Esophagus squamous epithelium (tissue), 5 donors: ENCODE results near the gene RET. TPM values are rescaled to one million over a fixed set of nuclear protein-coding genes. Genes with fewer than 3 reads are reported as not detected.

Experiments
- DNase-seq: peaks from one replicate; lab custom pipeline; 2025; lab: John Stamatoyannopoulos, UW
- H3K27ac ChIP-seq, 4 donors: fragments of 200-600 bp; sonication (generic); one replicate each; pipeline ENCODE4 v1.5.1; 2016 to 2019; ENCODE audit warnings: mild to moderate bottlenecking in 1 of 4
- H3K27me3 ChIP-seq, 4 donors: fragments of 200-600 bp; sonication (generic); 1 replicate in 3 of 4; 2 replicates in 1 of 4; pipeline versions ENCODE4 v1.5.1 to v1.6.0; 2017 to 2021; ENCODE audit warnings: antibody characterized with exemption in 1 of 4
- H3K36me3 ChIP-seq, 3 donors: fragments of 200-600 bp; sonication (generic); one replicate each; pipeline ENCODE4 v1.5.1; 2016 to 2019
- H3K4me1 ChIP-seq, 3 donors: fragments of 200-600 bp; sonication (generic); one replicate each; pipeline ENCODE4 v1.5.1; 2017 to 2019
- H3K4me3 ChIP-seq, 4 donors: fragments of 200-600 bp; sonication (generic); 1 replicate in 3 of 4; 2 replicates in 1 of 4; pipeline ENCODE4 v1.5.1; 2016 to 2019; ENCODE audit warnings: mild to moderate bottlenecking in 2 of 4, moderate library complexity in 1 of 4
- H3K9me3 ChIP-seq, 3 donors: fragments of 200-600 bp; sonication (generic); one replicate each; pipeline ENCODE4 v1.5.1; 2016 to 2019
- POLR2A ChIP-seq, 4 donors: fragments of 450-650 bp; IDR thresholded peaks; one replicate each; pipeline ENCODE4 v1.6.1; 2017; ENCODE audit warnings: antibody characterized with exemption in 4 of 4, mild to moderate bottlenecking in 4 of 4, moderate library complexity in 3 of 4
- WGBS, 2 donors: methylation state at CpG; one replicate each; pipeline ENCODE4 v1.1.5; 2018; 5-methylcytosine and 5-hydroxymethylcytosine counted together
- intact Hi-C: fragments of 100-400 bp; cut with DNase I; formaldehyde crosslinking; loops from one replicate; pipeline ENCODE4 v1.15.0; 2022
- total RNA-seq, 4 donors: library from RNA; depleted of rRNA; stranded (reverse); fragments of >200 nt; gene quantifications; one replicate each; pipeline ENCODE4 v1.1.0, GENCODE V29; 2016
- TF ChIP-seq, protein P1 (sequence below), 6 experiments: fragments of 450-650 bp in 4 of 6; fragments of 200-600 bp in 2 of 6; sonication (generic) in 2 of 6; IDR thresholded peaks; one replicate each; pipeline ENCODE4 v1.5.1; 2016 to 2019; ENCODE audit warnings: antibody characterized with exemption in 6 of 6, mild to moderate bottlenecking in 4 of 6, moderate library complexity in 4 of 6
- donor health status: DM: yes; HTN: yes; CAD: no.

The RET gene
- total RNA-seq, 4 donors from 2014 or later = 0.04 to 0.19 (median 0.11) TPM

DNA sequence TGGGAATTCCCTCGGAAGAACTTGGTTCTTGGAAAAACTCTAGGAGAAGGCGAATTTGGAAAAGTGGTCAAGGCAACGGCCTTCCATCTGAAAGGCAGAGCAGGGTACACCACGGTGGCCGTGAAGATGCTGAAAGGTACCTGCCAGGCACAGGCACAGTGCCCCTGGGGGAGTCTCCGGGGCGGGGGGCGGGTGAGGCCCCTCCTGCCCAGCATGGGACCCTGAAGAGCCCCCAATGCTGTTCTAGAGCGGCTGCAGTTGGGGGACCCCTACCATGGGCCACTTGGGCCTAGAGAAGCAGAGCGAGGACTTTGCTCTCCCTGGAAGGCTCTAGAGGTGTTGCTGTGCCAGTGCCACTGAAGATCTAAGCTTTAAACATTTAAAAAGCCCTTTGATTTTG, 39.7 kb downstream of the RET start:
- no peaks in the 10 kb centered on the region for H3K27me3 ChIP-seq
- peaks cover 2 to 3% (median 3%) of the 10 kb centered on the region in 3 donors for H3K4me1 ChIP-seq
- TF ChIP-seq, protein P1, sequence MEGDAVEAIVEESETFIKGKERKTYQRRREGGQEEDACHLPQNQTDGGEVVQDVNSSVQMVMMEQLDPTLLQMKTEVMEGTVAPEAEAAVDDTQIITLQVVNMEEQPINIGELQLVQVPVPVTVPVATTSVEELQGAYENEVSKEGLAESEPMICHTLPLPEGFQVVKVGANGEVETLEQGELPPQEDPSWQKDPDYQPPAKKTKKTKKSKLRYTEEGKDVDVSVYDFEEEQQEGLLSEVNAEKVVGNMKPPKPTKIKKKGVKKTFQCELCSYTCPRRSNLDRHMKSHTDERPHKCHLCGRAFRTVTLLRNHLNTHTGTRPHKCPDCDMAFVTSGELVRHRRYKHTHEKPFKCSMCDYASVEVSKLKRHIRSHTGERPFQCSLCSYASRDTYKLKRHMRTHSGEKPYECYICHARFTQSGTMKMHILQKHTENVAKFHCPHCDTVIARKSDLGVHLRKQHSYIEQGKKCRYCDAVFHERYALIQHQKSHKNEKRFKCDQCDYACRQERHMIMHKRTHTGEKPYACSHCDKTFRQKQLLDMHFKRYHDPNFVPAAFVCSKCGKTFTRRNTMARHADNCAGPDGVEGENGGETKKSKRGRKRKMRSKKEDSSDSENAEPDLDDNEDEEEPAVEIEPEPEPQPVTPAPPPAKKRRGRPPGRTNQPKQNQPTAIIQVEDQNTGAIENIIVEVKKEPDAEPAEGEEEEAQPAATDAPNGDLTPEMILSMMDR (IDR thresholded peaks at IDR 0.05) = no peak
- no peak for TF ChIP-seq POLR2A (IDR thresholded peaks at IDR 0.05)
- intact Hi-C loops = no loop called here
- WGBS, 2 donors = 72% methylated on average over 6 of the region's 10 CpGs; no CpG with 5 or more reads in 1 of the 2 donors
- no peak for DNase-seq
- no peak overlapping the region for H3K27ac ChIP-seq
- H3K4me3 ChIP-seq = no peak overlapping the region
- no peaks in the 10 kb centered on the region for H3K9me3 ChIP-seq
- H3K36me3 ChIP-seq = no peaks in the 10 kb centered on the region

DNA sequence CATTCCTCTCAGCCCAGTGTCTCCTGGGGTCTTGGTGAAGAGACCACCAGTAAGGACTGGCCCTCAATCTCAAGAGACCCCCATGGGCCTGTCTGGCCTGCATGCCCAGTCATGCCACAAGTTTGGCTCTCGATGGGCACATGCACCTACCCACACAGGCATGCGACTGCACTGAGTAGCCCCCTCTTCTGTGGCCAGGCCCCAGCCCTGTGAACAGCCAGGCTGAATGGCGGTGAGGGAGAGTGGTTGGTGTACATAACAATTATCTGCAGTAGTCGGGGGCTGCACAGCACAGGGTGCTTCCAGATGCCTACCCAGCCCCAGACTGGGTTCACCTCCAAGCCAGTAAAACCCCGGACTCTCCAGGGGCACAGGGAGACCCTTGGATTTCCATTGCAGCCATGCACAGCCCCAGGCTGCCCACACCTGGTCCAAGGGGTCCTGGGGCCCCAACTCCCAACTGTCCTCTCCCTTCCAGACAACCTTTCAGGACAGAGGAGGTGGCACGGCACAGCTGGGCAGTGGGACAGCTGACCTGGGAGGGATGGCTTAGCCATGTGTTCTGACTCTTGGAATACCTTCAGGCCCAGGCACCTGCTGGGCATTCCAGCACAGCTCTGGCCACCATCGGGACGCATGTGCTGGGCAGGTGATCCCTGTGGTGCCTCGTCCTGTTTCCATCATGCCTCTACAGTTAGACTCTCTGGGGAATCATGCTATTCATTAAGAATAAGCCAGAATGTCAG, 40.3 kb downstream of the RET start:
- Histone ChIP-seq H3K27me3 (no peaks in the 10 kb centered on the region), H3K27ac (no peak overlapping the region), H3K4me1 (peaks cover 3 to 6% (median 4%) of the 10 kb centered on the region in 3 donors), H3K9me3 (no peaks in the 10 kb centered on the region), H3K4me3 (no peak overlapping the region), H3K36me3 (no peaks in the 10 kb centered on the region)
- 39 to 67% methylated on average over 3 to 6 of the region's 9 CpGs for WGBS, 2 donors
- intact Hi-C loops = no loop called here
- no peak for DNase-seq
- no peak for TF ChIP-seq POLR2A (IDR thresholded peaks at IDR 0.05)
- TF ChIP-seq, protein P1 (IDR thresholded peaks at IDR 0.05) = no peak

DNA sequence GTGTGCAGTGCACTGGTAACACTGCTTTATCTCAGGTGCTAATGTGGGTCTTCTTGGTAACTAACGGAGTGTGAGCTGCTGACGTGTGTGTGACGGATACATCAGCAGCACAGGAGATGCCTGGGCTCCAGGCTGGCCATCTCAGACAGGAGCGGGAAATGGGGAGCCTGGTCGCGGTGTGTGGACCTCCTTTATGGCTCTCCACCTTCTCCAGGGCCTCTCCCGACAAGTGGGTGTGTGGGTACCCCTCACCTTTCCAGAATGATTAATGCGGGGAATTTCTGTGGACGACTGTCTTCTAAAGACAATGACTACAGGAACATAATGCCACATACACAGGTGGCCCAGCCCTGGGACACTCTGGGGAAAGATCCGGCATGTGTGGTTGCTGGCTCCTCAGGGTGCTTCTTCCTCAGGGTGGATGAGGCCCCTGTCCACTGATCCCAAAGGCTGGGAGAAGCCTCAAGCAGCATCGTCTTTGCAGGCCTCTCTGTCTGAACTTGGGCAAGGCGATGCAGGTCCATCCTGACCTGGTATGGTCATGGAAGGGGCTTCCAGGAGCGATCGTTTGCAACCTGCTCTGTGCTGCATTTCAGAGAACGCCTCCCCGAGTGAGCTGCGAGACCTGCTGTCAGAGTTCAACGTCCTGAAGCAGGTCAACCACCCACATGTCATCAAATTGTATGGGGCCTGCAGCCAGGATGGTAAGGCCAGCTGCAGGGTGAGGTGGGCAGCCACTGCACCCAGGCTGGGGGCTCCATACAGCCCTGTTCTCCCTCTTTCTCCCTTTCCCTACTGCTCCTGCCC, 41.1 kb downstream of the RET start:
- no peak for TF ChIP-seq POLR2A (IDR thresholded peaks at IDR 0.05)
- no peaks in the 10 kb centered on the region for H3K27me3 ChIP-seq

DNA sequence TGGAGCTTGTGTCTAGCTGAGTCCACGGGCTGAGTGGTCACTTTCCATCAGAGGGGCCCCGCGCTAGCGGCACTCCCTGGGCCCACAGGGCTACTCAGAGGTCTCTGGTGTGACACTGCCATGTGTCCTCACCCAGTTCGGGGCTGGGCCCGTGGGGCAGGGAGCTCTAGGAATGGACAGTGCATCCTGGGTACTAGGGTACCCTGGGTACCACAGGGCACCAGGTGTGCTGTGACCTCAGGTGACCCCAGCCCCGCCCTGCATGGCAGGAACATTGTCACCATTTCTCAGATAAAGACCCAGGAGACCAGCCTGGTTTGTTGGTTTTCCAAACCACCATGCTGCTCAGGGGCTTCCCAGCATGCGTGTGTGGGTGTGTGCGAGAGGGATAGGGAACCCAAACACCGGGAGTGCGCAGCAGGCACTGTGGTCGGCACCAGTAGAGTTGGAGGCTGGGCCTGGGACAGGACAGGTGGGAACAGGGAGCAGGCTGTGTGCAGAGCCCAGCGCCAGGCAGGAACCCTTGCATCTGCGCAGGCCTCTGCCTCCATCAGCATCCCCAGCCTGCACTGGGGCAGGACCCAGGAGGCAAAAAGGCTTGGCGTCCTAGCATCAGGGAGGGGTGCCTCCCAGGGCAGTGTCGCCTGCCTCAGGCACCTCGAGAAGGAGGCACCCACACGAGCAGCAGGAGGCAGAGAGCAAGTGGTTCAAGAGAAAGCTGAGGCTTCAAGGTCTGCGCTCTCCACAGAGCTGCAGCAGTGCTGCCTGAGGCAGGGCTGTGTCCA, 42.0 kb downstream of the RET start:
- no peaks in the 10 kb centered on the region for H3K9me3 ChIP-seq
- no peaks in the 10 kb centered on the region for H3K27me3 ChIP-seq
- intact Hi-C loops = no loop called here
- H3K27ac ChIP-seq = no peak overlapping the region
- no peaks in the 10 kb centered on the region for H3K36me3 ChIP-seq
- DNase-seq = no peak
- TF ChIP-seq POLR2A (IDR thresholded peaks at IDR 0.05) = no peak
- TF ChIP-seq, protein P1 (IDR thresholded peaks at IDR 0.05) = no peak
- H3K4me3 ChIP-seq = no peak overlapping the region
- H3K4me1 ChIP-seq = peaks cover 3 to 6% (median 4%) of the 10 kb centered on the region in 3 donors
- WGBS, 2 donors = 85 to 89% methylated on average over 8 of the region's 19 CpGs

More for the DNA sequence above, 41.1 kb downstream of the RET start:
- no peak overlapping the region for H3K27ac ChIP-seq
- intact Hi-C loops = no loop called here
- WGBS, 2 donors = 71 to 75% methylated on average over 1 to 7 of the region's 18 CpGs
- no peak for DNase-seq
- H3K36me3 ChIP-seq = no peaks in the 10 kb centered on the region
- no peaks in the 10 kb centered on the region for H3K9me3 ChIP-seq
- no peak overlapping the region for H3K4me3 ChIP-seq
- peaks cover 3 to 6% (median 4%) of the 10 kb centered on the region in 3 donors for H3K4me1 ChIP-seq

DNA sequence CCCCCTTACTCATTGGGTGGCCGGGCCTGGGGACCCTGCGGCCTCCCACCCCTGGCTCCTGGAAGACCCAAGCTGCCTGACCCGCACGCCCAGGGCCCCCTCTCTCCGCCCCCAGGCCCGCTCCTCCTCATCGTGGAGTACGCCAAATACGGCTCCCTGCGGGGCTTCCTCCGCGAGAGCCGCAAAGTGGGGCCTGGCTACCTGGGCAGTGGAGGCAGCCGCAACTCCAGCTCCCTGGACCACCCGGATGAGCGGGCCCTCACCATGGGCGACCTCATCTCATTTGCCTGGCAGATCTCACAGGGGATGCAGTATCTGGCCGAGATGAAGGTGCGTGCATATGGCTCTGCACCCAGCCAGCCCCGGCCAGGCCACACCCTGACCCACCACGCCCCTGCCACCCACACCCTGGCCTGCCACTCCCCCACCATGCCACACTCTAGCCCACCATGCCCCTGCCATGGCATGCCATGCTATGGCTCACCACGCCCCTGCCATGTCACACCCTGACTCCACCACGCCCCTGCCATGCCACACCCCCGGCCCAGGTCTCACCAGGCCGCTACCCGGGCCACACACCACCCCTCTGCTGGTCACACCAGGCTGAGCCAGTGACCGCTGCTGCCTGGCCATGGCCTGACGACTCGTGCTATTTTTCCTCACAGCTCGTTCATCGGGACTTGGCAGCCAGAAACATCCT, 42.7 kb downstream of the RET start:
- H3K27ac ChIP-seq = no peak overlapping the region
- H3K27me3 ChIP-seq = no peaks in the 10 kb centered on the region
- 88 to 89% methylated on average over 8 to 12 of the region's 31 CpGs for WGBS, 2 donors
- no peak overlapping the region for H3K4me3 ChIP-seq
- intact Hi-C loops = no loop called here
- no peak for TF ChIP-seq POLR2A (IDR thresholded peaks at IDR 0.05)
- TF ChIP-seq, protein P1 (IDR thresholded peaks at IDR 0.05) = no peak
- DNase-seq = no peak
- no peaks in the 10 kb centered on the region for H3K9me3 ChIP-seq
- peaks cover 3 to 6% (median 4%) of the 10 kb centered on the region in 3 donors for H3K4me1 ChIP-seq
- no peaks in the 10 kb centered on the region for H3K36me3 ChIP-seq
